Measurements from ENCODE around the gene ARRB1.
A peak's percentile ranks its signal among the peaks of the same experiment; 100 is the strongest.
"Not testable (repeated sequence)": the region's sequence is repeated elsewhere in the genome, so short reads cannot be mapped to it uniquely, and the experiment has no call there.

Gene ARRB1

GRCh38 chr11:75308116-75308515 lies 43.3 kb downstream of the ARRB1 start:
- H3K27ac ChIP-seq: no peak overlapping the region
- H3K4me1 ChIP-seq: no peaks in the 10 kb centered on the region
- no peak for TF ChIP-seq CTCF (IDR thresholded peaks at IDR 0.05)
- H3K36me3 ChIP-seq (ENCODE audit: control insufficient read depth, insufficient read depth, low read length): no peaks in the 10 kb centered on the region
- no peaks in the 10 kb centered on the region for H3K27me3 ChIP-seq (ENCODE audit: control insufficient read depth, insufficient read depth, low read length)
- no peak overlapping the region for H3K4me2 ChIP-seq (ENCODE audit: low read length)
- no peaks in the 10 kb centered on the region for H3K79me2 ChIP-seq
- H2AFZ ChIP-seq: no peak overlapping the region
- H3K4me3 ChIP-seq (ENCODE audit: low read depth, low read length): no peak overlapping the region
- no peaks in the 10 kb centered on the region for H3K9me3 ChIP-seq (ENCODE audit: control insufficient read depth, low read length)
- no peak overlapping the region for H3K9ac ChIP-seq

GRCh38 chr11:75307058-75307457 lies 44.4 kb downstream of the ARRB1 start:
- no peaks in the 10 kb centered on the region for H3K4me1 ChIP-seq
- no peak overlapping the region for H3K4me2 ChIP-seq (ENCODE audit: low read length)
- no peak overlapping the region for H2AFZ ChIP-seq
- no peak overlapping the region for H3K9ac ChIP-seq
- no peak for TF ChIP-seq CTCF (IDR thresholded peaks at IDR 0.05)
- H3K79me2 ChIP-seq: no peaks in the 10 kb centered on the region
- H3K27ac ChIP-seq: peak overlapping the region; percentile 42
- no peak overlapping the region for H3K4me3 ChIP-seq (ENCODE audit: low read depth, low read length)
- no peaks in the 10 kb centered on the region for H3K36me3 ChIP-seq (ENCODE audit: control insufficient read depth, insufficient read depth, low read length)
- H3K9me3 ChIP-seq (ENCODE audit: control insufficient read depth, low read length): no peaks in the 10 kb centered on the region
- no peaks in the 10 kb centered on the region for H3K27me3 ChIP-seq (ENCODE audit: control insufficient read depth, insufficient read depth, low read length)

- no peak for TF ChIP-seq CTCF (IDR thresholded peaks at IDR 0.05)
- Histone ChIP-seq H3K9me3 (ENCODE audit: control insufficient read depth, low read length) (no peaks in the 10 kb centered on the region), H3K27ac (peak overlapping the region; percentile 42), H3K27me3 (ENCODE audit: control insufficient read depth, insufficient read depth, low read length) (no peaks in the 10 kb centered on the region), H3K79me2 (no peaks in the 10 kb centered on the region), H3K9ac (no peak overlapping the region), H3K4me1 (no peaks in the 10 kb centered on the region), H3K4me3 (ENCODE audit: low read depth, low read length) (no peak overlapping the region), H3K36me3 (ENCODE audit: control insufficient read depth, insufficient read depth, low read length) (no peaks in the 10 kb centered on the region), H2AFZ (no peak overlapping the region), H3K4me2 (ENCODE audit: low read length) (no peak overlapping the region)
These were observed 44.9 kb downstream of the ARRB1 start for GRCh38 chr11:75306529-75306928.

GRCh38 chr11:75305993-75306392 lies 45.5 kb downstream of the ARRB1 start:
- Histone ChIP-seq H3K79me2 (no peaks in the 10 kb centered on the region), H3K27me3 (ENCODE audit: control insufficient read depth, insufficient read depth, low read length) (no peaks in the 10 kb centered on the region), H3K4me2 (ENCODE audit: low read length) (no peak overlapping the region), H3K27ac (no peak overlapping the region), H3K36me3 (ENCODE audit: control insufficient read depth, insufficient read depth, low read length) (no peaks in the 10 kb centered on the region), H2AFZ (no peak overlapping the region), H3K9me3 (ENCODE audit: control insufficient read depth, low read length) (no peaks in the 10 kb centered on the region), H3K9ac (no peak overlapping the region), H3K4me1 (no peaks in the 10 kb centered on the region), H3K4me3 (ENCODE audit: low read depth, low read length) (no peak overlapping the region)
- no peak for TF ChIP-seq CTCF (IDR thresholded peaks at IDR 0.05)

- H3K4me3 ChIP-seq (ENCODE audit: low read depth, low read length): no peak overlapping the region
These were observed 46.0 kb downstream of the ARRB1 start for GRCh38 chr11:75305452-75305851.

GRCh38 chr11:75304941-75305340 lies 46.5 kb downstream of the ARRB1 start:
- H3K4me3 ChIP-seq (ENCODE audit: low read depth, low read length); H3K9ac ChIP-seq; H3K36me3 ChIP-seq (ENCODE audit: control insufficient read depth, insufficient read depth, low read length); H3K27ac ChIP-seq; H3K27me3 ChIP-seq (ENCODE audit: control insufficient read depth, insufficient read depth, low read length); H3K4me2 ChIP-seq (ENCODE audit: low read length); H2AFZ ChIP-seq; H3K9me3 ChIP-seq (ENCODE audit: control insufficient read depth, low read length); H3K79me2 ChIP-seq; H3K4me1 ChIP-seq: not testable (repeated sequence)

More at GRCh38 chr11:75305452-75305851, 46.0 kb downstream of the ARRB1 start:
- H3K4me1 ChIP-seq: no peaks in the 10 kb centered on the region
- H3K79me2 ChIP-seq: no peaks in the 10 kb centered on the region
- no peaks in the 10 kb centered on the region for H3K36me3 ChIP-seq (ENCODE audit: control insufficient read depth, insufficient read depth, low read length)
- H3K9me3 ChIP-seq (ENCODE audit: control insufficient read depth, low read length): no peaks in the 10 kb centered on the region
- no peaks in the 10 kb centered on the region for H3K27me3 ChIP-seq (ENCODE audit: control insufficient read depth, insufficient read depth, low read length)
- H2AFZ ChIP-seq: no peak overlapping the region
- no peak overlapping the region for H3K4me2 ChIP-seq (ENCODE audit: low read length)
- H3K9ac ChIP-seq: no peak overlapping the region
- no peak for TF ChIP-seq CTCF (IDR thresholded peaks at IDR 0.05)
- H3K27ac ChIP-seq: no peak overlapping the region

Measured in parathyroid adenoma (tissue), 2 donors.